Hypothalamus (tissue), 51 donors: ENCODE data around the gene RALB.

ENCODE experiments used
- DNase-seq, 51 donors: peaks; one replicate each; lab custom pipeline; 2025; lab: John Stamatoyannopoulos, UW

The RALB gene

DNA sequence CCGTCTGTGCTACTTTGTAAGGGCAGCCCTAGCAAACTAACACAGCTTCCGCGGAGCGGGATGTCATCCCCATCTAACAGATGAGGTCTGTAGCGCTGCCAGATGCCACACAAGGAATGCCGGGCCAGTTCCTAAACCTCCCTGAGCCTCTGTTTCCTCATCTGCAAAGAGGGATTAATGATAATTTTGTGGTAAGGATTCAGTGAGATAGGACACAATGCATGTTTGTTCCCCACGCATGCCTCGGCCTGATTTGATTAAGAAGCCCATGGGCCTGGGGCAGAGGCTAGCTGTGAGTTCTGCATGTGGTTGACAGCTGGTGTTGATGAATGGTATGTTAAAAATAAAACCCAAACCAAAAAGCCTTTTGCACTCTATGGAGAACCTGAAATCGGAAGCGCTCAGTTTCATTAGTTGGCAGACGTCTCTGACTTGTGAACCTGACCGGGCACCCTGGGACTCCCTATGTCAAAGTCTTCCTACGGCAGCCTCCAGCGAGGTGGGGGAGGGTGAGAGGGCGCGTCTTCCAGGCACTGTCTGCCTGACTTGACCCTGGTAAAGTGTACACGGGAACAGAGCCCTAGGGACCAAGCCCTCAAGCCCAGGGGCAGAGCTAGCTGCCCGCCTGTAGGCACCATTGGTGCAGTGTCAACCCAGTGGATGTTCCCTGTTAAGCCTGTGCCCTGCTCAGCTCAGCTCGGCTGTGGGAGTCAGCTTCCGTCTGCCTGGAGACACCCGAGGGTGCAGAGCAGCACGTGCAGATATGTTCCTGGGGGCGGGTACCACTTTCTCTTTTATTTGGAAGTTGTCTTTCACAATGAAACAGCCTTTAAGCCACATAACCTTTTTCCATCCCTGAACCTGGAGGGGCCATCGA lies 78.5 kb downstream of the RALB start:
- no peak for DNase-seq

DNA sequence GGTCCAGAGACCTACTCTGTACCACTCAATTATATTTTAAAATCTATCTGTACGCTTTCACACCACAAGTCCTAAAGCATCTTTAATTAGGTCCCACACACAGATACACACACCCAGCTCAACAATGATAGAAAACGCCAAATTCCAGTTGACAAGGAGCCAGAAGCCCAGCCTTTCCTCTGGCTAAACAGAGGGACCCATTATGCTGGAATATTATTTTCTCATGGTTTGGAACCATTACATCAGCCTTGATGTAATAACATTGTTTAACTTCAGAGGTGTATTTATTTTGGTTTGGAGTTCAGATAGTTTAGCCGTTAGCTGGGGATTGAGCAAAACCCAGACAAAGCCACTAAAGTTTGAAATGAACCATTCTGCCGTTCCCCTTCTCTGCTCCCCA lies 79.3 kb downstream of the RALB start:
- no peak for DNase-seq

GRCh38 chr2:120332384-120332783 lies 79.7 kb downstream of the RALB start:
- DNase-seq = no peak

DNA sequence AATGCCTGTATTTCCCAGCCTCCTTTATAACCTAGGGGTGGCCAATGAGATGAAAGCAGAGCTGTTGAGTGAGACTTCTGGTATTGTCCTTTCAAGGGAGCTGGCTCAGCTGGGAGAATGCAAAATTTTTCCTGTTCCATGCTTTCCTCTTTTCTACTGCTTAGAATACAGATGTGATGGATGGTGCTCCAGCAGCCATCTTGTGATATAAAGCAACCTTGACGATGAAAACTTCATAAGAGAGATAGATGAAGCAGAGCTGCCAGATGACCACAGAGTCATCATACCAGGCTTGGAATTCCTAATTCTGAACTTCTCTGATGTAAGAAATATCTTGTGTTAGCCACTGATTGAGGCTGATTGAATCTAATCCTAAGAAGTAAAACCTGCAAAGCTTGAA lies 81.4 kb downstream of the RALB start:
- DNase-seq = no peak

DNA sequence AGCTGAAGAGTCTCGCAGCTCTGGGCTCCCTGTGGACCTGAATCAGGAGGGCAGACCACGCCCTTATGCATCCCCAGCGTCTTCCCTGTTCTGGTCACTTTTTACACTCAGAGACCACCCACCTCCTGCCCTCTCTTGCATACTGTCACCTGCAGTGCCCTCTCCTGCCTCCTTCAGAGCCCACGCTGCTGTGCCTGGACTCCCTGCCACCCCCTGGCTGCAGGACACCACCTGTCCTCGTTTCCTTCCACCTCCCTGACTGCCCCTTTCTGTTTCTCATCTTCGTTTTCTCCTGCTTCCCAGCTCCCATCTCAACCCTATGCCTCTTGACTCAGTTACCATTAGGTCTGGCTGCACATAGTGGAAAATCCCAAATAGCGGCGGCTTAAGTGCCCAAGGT lies 84.1 kb downstream of the RALB start:
- no peak for DNase-seq

DNA sequence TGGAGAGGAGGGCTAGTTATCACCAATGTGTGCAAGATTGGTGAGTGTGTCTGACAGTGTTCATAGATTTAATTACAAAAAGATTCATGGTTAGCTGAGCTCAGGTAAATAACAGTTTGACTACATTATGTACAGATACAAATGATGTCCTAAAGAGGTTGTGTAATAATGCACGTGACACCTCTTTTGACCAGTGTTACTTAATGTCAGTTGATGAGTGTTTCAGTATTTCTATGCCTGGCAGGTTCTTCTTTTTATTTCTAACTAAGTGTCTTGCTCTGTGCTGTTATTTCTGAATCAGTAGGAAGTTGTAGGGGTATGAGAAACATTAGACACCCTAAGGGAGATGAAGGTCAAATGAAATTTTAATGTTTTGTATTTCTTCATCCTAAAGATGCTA lies 85.4 kb downstream of the RALB start:
- DNase-seq = no peak

GRCh38 chr2:120341977-120342376 lies 89.3 kb downstream of the RALB start:
- no peak for DNase-seq

DNA sequence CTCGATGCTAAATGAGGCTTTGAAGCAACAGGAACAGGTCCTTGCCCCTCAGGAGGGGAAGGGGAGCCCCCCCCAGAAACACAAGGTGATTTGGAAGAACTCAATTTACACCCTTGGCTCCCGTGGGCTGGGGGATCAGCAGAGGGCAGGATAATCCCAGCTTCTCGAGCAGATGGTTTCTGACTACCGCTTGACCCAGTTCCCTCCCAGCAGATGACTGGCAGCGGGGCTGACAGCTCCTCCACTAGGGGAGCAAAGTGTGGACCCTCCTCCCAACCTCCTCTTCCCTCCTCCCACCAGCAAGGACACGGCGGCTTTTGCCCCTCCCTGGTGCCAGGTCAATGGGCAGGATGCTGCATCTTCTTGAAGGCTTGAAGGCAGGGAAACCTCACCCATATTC lies 89.8 kb downstream of the RALB start:
- DNase-seq = no peak

DNA sequence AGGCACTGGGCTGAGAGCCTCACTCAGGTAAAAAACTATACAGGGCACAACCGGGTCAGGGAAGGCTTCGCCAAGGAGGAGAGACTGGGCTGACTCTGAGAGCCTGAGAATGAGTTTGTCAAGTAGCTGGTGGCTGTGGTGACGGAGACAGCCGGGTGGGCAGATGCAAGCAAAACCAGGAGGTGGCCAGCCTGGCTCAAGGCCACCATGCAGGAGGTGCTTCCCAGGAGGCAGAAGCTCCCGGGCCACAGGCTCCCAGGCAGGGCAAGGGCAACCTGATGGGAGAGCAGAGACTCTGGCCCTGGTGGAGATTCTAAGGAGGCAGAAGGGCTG lies 90.4 kb downstream of the RALB start:
- DNase-seq = peak in 2 of 51 donors; percentile 30 to 70

GRCh38 chr2:120343433-120344105 lies 90.9 kb downstream of the RALB start:
- DNase-seq = peak in 50 of 51 donors; percentile 3 to 84 (median 61)
